ENCODE data around the gene GRIP2.

Gene GRIP2

GRCh38 chr3:14511623-14512280 is 28.4 kb downstream of the GRIP2 start:
- no peak for DNase-seq (ENCODE audit: low read depth)
- TF ChIP-seq CTCF (conservative IDR thresholded peaks at IDR 0.05; ENCODE audit: low read length): no peak

GRCh38 chr3:14510838-14511622 is 29.1 kb downstream of the GRIP2 start:
- no peak overlapping the region for H3K4me3 ChIP-seq (ENCODE audit: low read length)
- no peak for DNase-seq (ENCODE audit: low read depth)
- TF ChIP-seq CTCF (conservative IDR thresholded peaks at IDR 0.05; ENCODE audit: low read length): no peak

More at GRCh38 chr3:14511623-14512280, 28.4 kb downstream of the GRIP2 start:
- no peak overlapping the region for H3K4me3 ChIP-seq (ENCODE audit: low read length)

DNA sequence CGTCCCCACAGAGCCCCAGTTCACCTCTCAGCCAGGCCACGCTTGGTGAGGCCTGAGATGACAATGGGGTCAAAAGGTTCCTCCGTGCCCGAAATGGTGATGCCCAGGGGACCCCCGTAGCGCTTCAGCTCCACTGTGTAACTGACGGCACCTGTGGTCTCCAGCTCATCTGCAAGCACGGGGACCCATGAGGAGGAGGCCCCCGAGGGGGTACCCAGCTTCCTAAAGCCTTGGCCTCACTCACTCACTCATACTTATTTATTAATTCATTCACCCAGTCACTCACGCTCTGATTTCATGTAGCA is 30.4 kb downstream of the GRIP2 start:
- H3K4me3 ChIP-seq (ENCODE audit: low read length): no peak overlapping the region
- DNase-seq (ENCODE audit: low read depth): no peak
- TF ChIP-seq CTCF (conservative IDR thresholded peaks at IDR 0.05; ENCODE audit: low read length): no peak

- H3K4me3 ChIP-seq (ENCODE audit: low read length): no peak overlapping the region; the same call in 1 of the 2 replicates
- TF ChIP-seq CTCF (conservative IDR thresholded peaks at IDR 0.05; ENCODE audit: low read length): peak; percentile 82
- DNase-seq (ENCODE audit: low read depth): peak; percentile 13
Measured at GRCh38 chr3:14508966-14509795, 31.0 kb downstream of the GRIP2 start.

GRCh38 chr3:14508505-14508819 is 31.7 kb downstream of the GRIP2 start:
- H3K4me3 ChIP-seq (ENCODE audit: low read length): no peak overlapping the region
- DNase-seq (ENCODE audit: low read depth): no peak
- TF ChIP-seq CTCF (conservative IDR thresholded peaks at IDR 0.05; ENCODE audit: low read length): no peak

DNA sequence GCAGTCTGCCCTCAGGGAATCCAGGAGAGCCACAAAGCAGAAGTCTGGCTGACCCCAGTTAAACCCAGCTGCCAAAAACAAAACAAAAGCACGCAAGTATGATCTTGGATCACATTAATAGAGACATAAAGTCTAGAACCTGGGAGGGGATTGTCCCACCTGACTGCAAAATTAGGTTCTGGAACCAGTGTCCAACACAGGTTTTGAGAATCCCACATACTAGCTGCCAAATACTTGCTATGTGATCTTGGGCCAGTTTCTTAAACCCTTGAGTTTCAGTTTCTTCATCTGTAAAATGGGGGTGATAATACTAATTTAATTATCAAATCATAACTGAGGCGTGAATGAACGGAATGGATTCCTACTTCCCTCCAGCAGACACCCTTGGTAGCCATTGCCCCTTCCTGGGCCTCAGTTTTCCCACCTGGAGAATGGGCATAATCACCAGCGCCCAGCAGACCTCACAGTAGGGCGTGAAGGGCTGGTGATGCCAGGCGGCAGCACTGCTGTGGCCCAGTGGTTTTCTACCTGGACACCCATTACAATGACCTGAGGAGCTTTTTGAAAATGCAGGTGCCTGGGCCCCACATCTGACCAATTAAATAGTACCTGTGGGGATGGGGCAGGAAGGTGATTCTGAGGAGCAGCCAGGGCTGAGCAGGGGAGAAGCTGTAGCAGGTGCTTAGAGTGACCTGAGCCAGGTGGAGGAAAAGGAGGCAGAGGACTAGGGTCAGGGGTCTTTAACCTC is 32.2 kb downstream of the GRIP2 start:
- no peak for TF ChIP-seq CTCF (conservative IDR thresholded peaks at IDR 0.05; ENCODE audit: low read length)
- no peak overlapping the region for H3K4me3 ChIP-seq (ENCODE audit: low read length)
- no peak for DNase-seq (ENCODE audit: low read depth)

Measured in AG10803 (cell line).